HepG2 (cell line): Measurements from ENCODE around the gene ZNF616. TPM values are rescaled to one million over a fixed set of nuclear protein-coding genes. Genes with fewer than 3 reads are reported as not detected.

Experiments
- ATAC-seq: fragments of 200-7000 bp; cut with Tn5 transposase; 3 replicates; pipeline ENCODE4 v1.9.1; 2020; ENCODE audit warnings: mild to moderate bottlenecking, moderate library complexity
- BruUV-seq: library from RNA; stranded (reverse); fragments of 400-500 nt; replicated peaks from 2 replicates; lab custom pipeline; 2021; lab: Mats Ljungman, UMichigan
- CTCF ChIA-PET: fragments of 300-600 bp; formaldehyde crosslinking; extraction: SDS; loops from one replicate; lab custom pipeline; 2021; ENCODE audit warnings: low total read pairs, inconsistent platforms, low intra/inter-chr PET ratio; lab: Yijun Ruan, JAX
- POLR2A ChIA-PET: fragments of 350-600 bp; sonication (Branson Sonifier 250); formaldehyde crosslinking; loops from one replicate; lab custom pipeline; 2020; ENCODE audit warnings: antibody characterized with exemption, inconsistent platforms; lab: Yijun Ruan, JAX
- DNase-seq: peaks from one replicate; pipeline ENCODE4 v3.0.0-alpha.2; 2015; ENCODE audit warnings: low spot score
- FAIRE-seq: peaks from 3 replicates; lab custom pipeline; 2011; peaks lifted over from hg19 to GRCh38; lab: Jason Lieb, UNC
- H2AFZ ChIP-seq: one replicate; pipeline ENCODE4 v1.6.1; 2011; ENCODE audit warnings: low read length, inconsistent platforms
- H3K27ac ChIP-seq: fragments of 300-600 bp; 3 replicates; pipeline ENCODE4 v1.8.0; 2011; ENCODE audit warnings: mixed run types, mild to moderate bottlenecking, mixed read lengths, low read length, inconsistent platforms; ENCODE audit not compliant: insufficient read depth; ENCODE audit errors: extremely low read length
- H3K27me3 ChIP-seq, 2 experiments: fragments of 200-600 bp in 1 of 2; 2 replicates in 1 of 2; 3 replicates in 1 of 2; pipeline versions ENCODE4 v1.6.0 to v1.8.0; 2011; ENCODE audit warnings: low read length in 2 of 2, mild to moderate bottlenecking in 2 of 2, moderate library complexity in 2 of 2, inconsistent platforms in 1 of 2; ENCODE audit not compliant: insufficient read depth in 2 of 2, control insufficient read depth in 1 of 2
- H3K36me3 ChIP-seq, 2 experiments: fragments of 200-600 bp in 1 of 2; replicated peaks in 1 of 2; 2 replicates in 1 of 2; 3 replicates in 1 of 2; pipeline versions ENCODE4 v1.5.1 to v1.8.0; 2011; ENCODE audit warnings: low read length in 2 of 2, inconsistent platforms in 1 of 2; ENCODE audit not compliant: insufficient read depth in 2 of 2, control insufficient read depth in 1 of 2
- H3K4me1 ChIP-seq: 2 replicates; pipeline ENCODE4 v1.5.1; 2012; ENCODE audit warnings: low read length, inconsistent platforms; ENCODE audit not compliant: insufficient read depth
- H3K4me2 ChIP-seq: 2 replicates; pipeline ENCODE4 v1.6.0; 2011; ENCODE audit warnings: low read depth, low read length, inconsistent platforms
- H3K4me3 ChIP-seq, 3 experiments: fragments of 200-600 bp in 1 of 3; sonication (generic), shearing (Covaris generic) in 1 of 3; replicated peaks in 1 of 3; 2 replicates each; pipeline ENCODE4 v1.5.1; 2011 to 2016; ENCODE audit warnings: low read length in 3 of 3, inconsistent platforms in 2 of 3, low read depth in 2 of 3, mild to moderate bottlenecking in 2 of 3, control low read depth in 1 of 3, mixed read lengths in 1 of 3; ENCODE audit not compliant: insufficient read depth in 1 of 3
- H3K79me2 ChIP-seq: one replicate; pipeline ENCODE4 v1.6.1; 2011; ENCODE audit warnings: low read length, inconsistent platforms; ENCODE audit not compliant: insufficient read depth
- H3K9ac ChIP-seq: 2 replicates; pipeline ENCODE4 v1.6.0; 2011; ENCODE audit warnings: mild to moderate bottlenecking, low read depth, low read length, inconsistent platforms; ENCODE audit not compliant: insufficient read depth
- H3K9me3 ChIP-seq: 2 replicates; pipeline ENCODE4 v1.5.1; 2012; ENCODE audit warnings: mild to moderate bottlenecking, low read length
- H4K20me1 ChIP-seq: 2 replicates; pipeline ENCODE4 v1.6.0; 2011; ENCODE audit warnings: inconsistent platforms, mild to moderate bottlenecking, low read length, moderate library complexity; ENCODE audit not compliant: insufficient read depth
- ARID5B ChIP-seq: IDR thresholded peaks from 2 replicates; pipeline ENCODE4 v1.4.0; 2020; ENCODE audit warnings: mild to moderate bottlenecking, missing genetic modification reagents
- ATF7-NPFF ChIP-seq: sonication (generic); formaldehyde crosslinking; IDR thresholded peaks from 2 replicates; pipeline ENCODE4 v1.8.1; 2023; ENCODE audit warnings: mild to moderate bottlenecking, low read depth, missing genetic modification reagents, moderate library complexity
- CCDC6 ChIP-seq: sonication (generic); formaldehyde crosslinking; IDR thresholded peaks from 2 replicates; pipeline ENCODE4 v1.8.1; 2022; ENCODE audit warnings: mild to moderate bottlenecking, missing genetic modification reagents, moderate library complexity
- MAFG ChIP-seq: sonication (generic); formaldehyde crosslinking; IDR thresholded peaks from 2 replicates; pipeline ENCODE4 v1.5.1; 2020; ENCODE audit warnings: mild to moderate bottlenecking, missing genetic modification reagents
- MXD3 ChIP-seq: IDR thresholded peaks from 2 replicates; pipeline ENCODE4 v1.6.1; 2016; ENCODE audit warnings: mild to moderate bottlenecking, missing biosample characterization, missing genetic modification reagents
- NAIF1 ChIP-seq: sonication (generic); formaldehyde crosslinking; IDR thresholded peaks from 2 replicates; pipeline ENCODE4 v1.5.0; 2020; ENCODE audit warnings: mild to moderate bottlenecking, missing genetic modification reagents, borderline replicate concordance
- PHF20 ChIP-seq: sonication (generic); formaldehyde crosslinking; IDR thresholded peaks from 2 replicates; pipeline ENCODE4 v1.5.0; 2020; ENCODE audit warnings: mild to moderate bottlenecking, missing genetic modification reagents
- POLR2AphosphoS5 ChIP-seq: IDR thresholded peaks from 2 replicates; pipeline ENCODE4 v1.6.1; 2012; ENCODE audit warnings: low read depth, low read length
- RARA ChIP-seq: IDR thresholded peaks from 2 replicates; pipeline ENCODE4 v1.6.1; 2016; ENCODE audit warnings: missing genetic modification reagents, missing compliant biosample characterization
- SIX4 ChIP-seq: sonication (generic); formaldehyde crosslinking; IDR thresholded peaks from 2 replicates; pipeline ENCODE4 v1.4.0; 2020; ENCODE audit warnings: missing genetic modification reagents
- ZFY ChIP-seq: sonication (generic); formaldehyde crosslinking; IDR thresholded peaks from 2 replicates; pipeline ENCODE4 v1.4.0; 2020; ENCODE audit warnings: missing genetic modification reagents
- ZNF121 ChIP-seq: sonication (generic); formaldehyde crosslinking; IDR thresholded peaks from 2 replicates; pipeline ENCODE4 v1.5.0; 2020; ENCODE audit warnings: mild to moderate bottlenecking, missing genetic modification reagents
- ZNF160 ChIP-seq: sonication (generic); formaldehyde crosslinking; IDR thresholded peaks from 2 replicates; pipeline ENCODE4 v1.8.0; 2022; ENCODE audit warnings: mild to moderate bottlenecking, inconsistent platforms, missing genetic modification reagents
- ZNF34 ChIP-seq: sonication (generic); formaldehyde crosslinking; IDR thresholded peaks from 2 replicates; pipeline ENCODE4 v1.4.0; 2020; ENCODE audit warnings: mild to moderate bottlenecking, missing genetic modification reagents, borderline replicate concordance
- ZNF7 ChIP-seq: IDR thresholded peaks from 2 replicates; pipeline ENCODE4 v1.6.1; 2016; ENCODE audit warnings: missing biosample characterization, missing genetic modification reagents
- ZNF747 ChIP-seq: sonication (generic); formaldehyde crosslinking; IDR thresholded peaks from 2 replicates; pipeline ENCODE4 v1.8.1; 2023; ENCODE audit warnings: missing genetic modification reagents, mild to moderate bottlenecking, borderline replicate concordance
- WGBS: methylation state at CpG from one replicate; pipeline ENCODE4 v1.1.6; 2017; ENCODE audit warnings: low lambda C conversion rate; 5-methylcytosine and 5-hydroxymethylcytosine counted together
- in situ Hi-C: cut with HindIII; loops from 2 replicates; pipeline ENCODE4 v1.10.0; 2017; ENCODE audit warnings: low pct_unique_long_range_greater_than_20kb; ENCODE audit not compliant: extremely low pct_ligation_motif_present
- intact Hi-C: fragments of 100-400 bp; cut with micrococcal nuclease; formaldehyde crosslinking; loops from one replicate; pipeline ENCODE4 v1.10.0; 2022; ENCODE audit not compliant: unreplicated experiment
- polyA plus RNA-seq, 8 experiments: library from polyadenylated mRNA; depleted of rRNA in 3 of 8; stranded (reverse) in 7 of 8; unstranded in 1 of 8; fragments of >200 nt; fragmentation: Illumina TruSeq in 4 of 8; extraction: Trizol in 4 of 8; gene quantifications; 2 replicates each; pipeline versions ENCODE4 v1.2.1 to v1.2.3, GENCODE V29; 2011 to 2016; ENCODE audit warnings: low read depth in 4 of 8, missing spikeins in 1 of 8, mixed read lengths in 1 of 8; ENCODE audit not compliant: insufficient read depth in 1 of 8
- total RNA-seq, 5 experiments: library from RNA; depleted of rRNA; stranded (reverse); fragments of >200 nt; fragmentation: Illumina TruSeq; extraction: Trizol; gene quantifications; 2 replicates each; pipeline ENCODE4 v1.2.3, GENCODE V29; 2016; ENCODE audit warnings: low read depth in 1 of 5

The ZNF616 gene
- total and polyA plus RNA-seq, 2 of the 13 experiments (the other 11 are each of a cell fraction or from before 2014, with no cell fraction given), result 2.2 to 10.4 TPM

- 0 out of 2 replicates have a peak, but pooled peaks have one; percentile 15 for TF ChIP-seq RARA
- no peak for TF ChIP-seq ZNF121 (CRISPR knock-in tag)
- TF ChIP-seq ATF7-NPFF (CRISPR knock-in tag), result no peak
Observed at GRCh38 chr19:52139252-52140031, at the start of gene ZNF616 (continued).

GRCh38 chr19:52188822-52189734 lies 49.3 kb upstream of the ZNF616 start:
- POLR2A ChIA-PET, result interaction anchor here (0.7 to 1.9 kb wide), 21 partner anchors 8 to 338 kb away, joined by 3 to 26 read pairs (median 4); partner anchors contain the start of genes ZNF432, ZNF614, ZNF616 and ZNF766
- intact Hi-C loops, result loop anchor here (1.0 to 2.0 kb wide), 2 partner anchors 18 to 50 kb away; partner anchors contain the start of genes ZNF616 and ZNF836
- Histone ChIP-seq H3K27ac (peak overlapping the region; percentile 55), H3K4me3 (peak overlapping the region; percentile 61 to 76 (median 62)), H2AFZ (no peak overlapping the region), H4K20me1 (0 out of 2 replicates have a peak, but pooled peaks cover 3% of the 10 kb centered on the region), H3K9me3 (no peaks in the 10 kb centered on the region), H3K27me3 (no peaks in the 10 kb centered on the region; a peak in 1 of 5 replicates), H3K4me2 (peak overlapping the region; percentile 96), H3K9ac (peak overlapping the region; percentile 79), H3K79me2 (peaks cover 40% of the 10 kb centered on the region), H3K36me3 (peaks cover 0 to 10% of the 10 kb centered on the region in 2 experiments; a peak in 3 of 5 replicates), H3K4me1 (peaks cover 32% of the 10 kb centered on the region)
- 3% methylated on average over 23 of the region's 32 CpGs for WGBS
- ATAC-seq (peak; percentile 9), FAIRE-seq (no peak), DNase-seq (no peak)
- in situ Hi-C loops, result no loop called here
- CTCF ChIA-PET, result no interaction called here
- BruUV-seq, result TSS peak; percentile 93
- 0 out of 2 replicates have a peak, but pooled peaks have one; percentile 7 for TF ChIP-seq ZNF747 (CRISPR knock-in tag)
- no peak for TF ChIP-seq ZNF7 (CRISPR knock-in tag)
- TF ChIP-seq ZFY (CRISPR knock-in tag), result peak; percentile 70
- TF ChIP-seq NAIF1, result peak; percentile 65; the same call in 1 of the 2 replicates
- peak; percentile 11; the same call in 1 of the 2 replicates for TF ChIP-seq MXD3 (CRISPR knock-in tag)
- TF ChIP-seq MAFG, result no peak
- peak; percentile 58; the same call in 1 of the 2 replicates for TF ChIP-seq PHF20 (CRISPR knock-in tag)
- peak; percentile 89 for TF ChIP-seq POLR2AphosphoS5
- peak; percentile 51; the same call in 1 of the 2 replicates for TF ChIP-seq ZNF160 (CRISPR knock-in tag)
- no peak for TF ChIP-seq CCDC6 (CRISPR knock-in tag)
- no peak for TF ChIP-seq ZNF34
- peak; percentile 70; the same call in 1 of the 2 replicates for TF ChIP-seq SIX4 (CRISPR knock-in tag)
- peak; percentile 26; the same call in 1 of the 2 replicates for TF ChIP-seq ARID5B (CRISPR knock-in tag)
